SU-DHL-6 (cell line): Measurements from ENCODE around the gene PDIA2.

Source experiments
- CTCF ChIP-seq: fragments of 200-600 bp; sonication (generic); IDR thresholded peaks from one replicate; pipeline ENCODE4 v1.5.1; 2017; ENCODE audit warnings: antibody characterized with exemption, mild to moderate bottlenecking, low read length, moderate library complexity; ENCODE audit not compliant: insufficient read depth, poor library complexity, severe bottlenecking
- EZH2phosphoT487 ChIP-seq: fragments of 200-600 bp; sonication (generic), shearing (Covaris generic); conservative IDR thresholded peaks from 2 replicates; pipeline ENCODE4 v1.6.1; 2018; ENCODE audit warnings: mild to moderate bottlenecking, antibody characterized with exemption, low read length, moderate library complexity, mixed read lengths

- TF ChIP-seq CTCF (no peak), EZH2phosphoT487 (no peak)
Observed at GRCh38 chr16:325375-326145, 42.6 kb downstream of the PDIA2 start.
